Motor neuron (in vitro differentiated cells): Measurements from ENCODE around the gene COL15A1. TPM values are rescaled to one million over a fixed set of nuclear protein-coding genes. Genes with fewer than 3 reads are reported as not detected.

Experiments
- ATAC-seq, 8 experiments: fragments of 200-7000 bp; cut with Tn5 transposase; replicated peaks in 6 of 8; 2 replicates each; pipeline ENCODE4 v1.8.0; 2021; ENCODE audit warnings: mild to moderate bottlenecking in 8 of 8, moderate library complexity in 8 of 8
- H3K27ac ChIP-seq, 2 donors: fragments of 250-450 bp; sonication (Bioruptor Pico); 2 replicates each; pipeline ENCODE4 v1.9.0; 2021; ENCODE audit warnings: antibody characterized with exemption in 2 of 2, mild to moderate bottlenecking in 2 of 2, moderate library complexity in 1 of 2
- H3K4me1 ChIP-seq, 2 donors: fragments of 250-450 bp; sonication (Bioruptor Pico); replicated peaks in 1 of 2; 2 replicates each; pipeline ENCODE4 v1.6.1; 2021; ENCODE audit warnings: antibody characterized with exemption in 2 of 2, mild to moderate bottlenecking in 2 of 2, moderate library complexity in 1 of 2
- H3K4me3 ChIP-seq, 5 donors: fragments of 250-450 bp; sonication (Bioruptor Pico); 2 replicates each; pipeline ENCODE4 v1.9.0; 2021; ENCODE audit warnings: antibody characterized with exemption in 5 of 5, mild to moderate bottlenecking in 5 of 5, moderate library complexity in 4 of 5
- WGBS, 10 experiments: fragments of 450-650 bp; shearing (Covaris generic); methylation state at CpG; one replicate each; pipeline ENCODE4 v1.0.0; 2022; 5-methylcytosine and 5-hydroxymethylcytosine counted together
- in situ Hi-C, 9 experiments: fragments of 400-800 bp; cut with MboI; loops; one replicate each; pipeline ENCODE4 v1.15.0; 2021; ENCODE audit warnings: low sequenced_read_pairs in 9 of 9, low pct_unique_long_range_greater_than_20kb in 2 of 9; ENCODE audit not compliant: unreplicated experiment in 9 of 9
- total RNA-seq, 8 experiments: library from RNA; unstranded; fragments of 300-600 nt; gene quantifications; 2 replicates each; pipeline versions ENCODE4 v1.2.3 to v1.2.4, GENCODE V29; 2022

The COL15A1 gene
- total RNA-seq, 8 experiments from 2014 or later, result 0.05 to 46.3 (median 0.35) TPM; not detected in 1

GRCh38 chr9:98971168-98971914, 27.6 kb downstream of the COL15A1 start:
- ATAC-seq, result peak; percentile 15 to 91 (median 86)
- 0 to 100% (median 39%) methylated on average over 1 to 10 of the region's 20 CpGs; no CpG with 5 or more reads in 3 of the 10 experiments for WGBS, 10 experiments
- H3K4me1 ChIP-seq, result peaks cover 7 to 16% of the 10 kb centered on the region in 2 donors
- no peak overlapping the region for H3K27ac ChIP-seq
- no peak overlapping the region for H3K4me3 ChIP-seq
- in situ Hi-C loops, result no loop called here

- ATAC-seq, result no peak
- no peak overlapping the region for H3K27ac ChIP-seq
- peaks cover 7 to 16% of the 10 kb centered on the region in 2 donors for H3K4me1 ChIP-seq
- H3K4me3 ChIP-seq, result no peak overlapping the region
- 75 to 100% (median 87%) methylated on average over 1 to 5 of the region's 6 CpGs; no CpG with 5 or more reads in 4 of the 10 experiments for WGBS, 10 experiments
- in situ Hi-C loops, result no loop called here
Observed at GRCh38 chr9:98971915-98972223, 28.2 kb downstream of the COL15A1 start.

- no peak overlapping the region for H3K4me3 ChIP-seq
- H3K4me1 ChIP-seq, result peaks cover 7 to 16% of the 10 kb centered on the region in 2 donors
- no peak for ATAC-seq
- no peak overlapping the region for H3K27ac ChIP-seq
- in situ Hi-C loops, result no loop called here
- WGBS, 10 experiments, result 20 to 90% (median 68%) methylated on average over 1 to 2 of the region's 3 CpGs; no CpG with 5 or more reads in 5 of the 10 experiments
Observed at GRCh38 chr9:98972716-98973115, 29.0 kb downstream of the COL15A1 start.

GRCh38 chr9:98973171-98973570, 29.5 kb downstream of the COL15A1 start:
- Histone ChIP-seq H3K4me3 (no peak overlapping the region), H3K27ac (no peak overlapping the region), H3K4me1 (peaks cover 7 to 16% of the 10 kb centered on the region in 2 donors)
- ATAC-seq, result no peak
- in situ Hi-C loops, result no loop called here
- 20 to 90% (median 78%) methylated on average over 1 to 9 of the region's 9 CpGs for WGBS, 10 experiments

GRCh38 chr9:98973576-98973975, 29.9 kb downstream of the COL15A1 start:
- Histone ChIP-seq H3K4me1 (peaks cover 7 to 16% of the 10 kb centered on the region in 2 donors), H3K27ac (no peak overlapping the region), H3K4me3 (no peak overlapping the region)
- ATAC-seq, result no peak
- in situ Hi-C loops, result no loop called here
- WGBS, 10 experiments, result 20 to 90% (median 79%) methylated on average over 1 to 6 of the region's 6 CpGs; no CpG with 5 or more reads in 6 of the 10 experiments

- WGBS, 10 experiments, result 67 to 100% (median 83%) methylated on average over 2 to 5 of the region's 6 CpGs; no CpG with 5 or more reads in 4 of the 10 experiments
- no peak overlapping the region for H3K27ac ChIP-seq
- no peak for ATAC-seq
- in situ Hi-C loops, result no loop called here
- H3K4me1 ChIP-seq, result peaks cover 7 to 16% of the 10 kb centered on the region in 2 donors
- no peak overlapping the region for H3K4me3 ChIP-seq
Observed at GRCh38 chr9:98974106-98974505, 30.4 kb downstream of the COL15A1 start.

- WGBS, 10 experiments, result 60% methylated on average over 6 of the region's 10 CpGs; no CpG with 5 or more reads in 9 of the 10 experiments
- Histone ChIP-seq H3K27ac (no peak overlapping the region), H3K4me1 (peaks cover 7 to 16% of the 10 kb centered on the region in 2 donors), H3K4me3 (peak overlapping the region in 1 of 5 donors; percentile 26)
- ATAC-seq, result peak in 1 of 8 experiments; percentile 16
- in situ Hi-C loops, result no loop called here
Observed at GRCh38 chr9:98974554-98974953, 30.8 kb downstream of the COL15A1 start.

- in situ Hi-C loops, result loop anchor here in 4 of 9 experiments (25.0 kb wide), 3 partner anchors 113 to 162 kb away; no protein-coding TSS in a partner anchor
- 0 to 100% (median 24%) methylated on average over 2 to 19 of the region's 33 CpGs; no CpG with 5 or more reads in 3 of the 10 experiments for WGBS, 10 experiments
- no peak overlapping the region for H3K27ac ChIP-seq
- peak; percentile 64 to 94 (median 79) for ATAC-seq
- H3K4me1 ChIP-seq, result peaks cover 7 to 16% of the 10 kb centered on the region in 2 donors
- peak overlapping the region; percentile 13 to 29 (median 21) for H3K4me3 ChIP-seq
Observed at GRCh38 chr9:98974994-98975712, 31.4 kb downstream of the COL15A1 start.

- in situ Hi-C loops, result loop anchor here in 4 of 9 experiments (25.0 kb wide), 3 partner anchors 114 to 161 kb away; no protein-coding TSS in a partner anchor
- H3K4me3 ChIP-seq, result no peak overlapping the region
- H3K27ac ChIP-seq, result no peak overlapping the region
- 20 to 85% (median 71%) methylated on average over 1 to 3 of the region's 3 CpGs; no CpG with 5 or more reads in 5 of the 10 experiments for WGBS, 10 experiments
- peaks cover 7 to 16% of the 10 kb centered on the region in 2 donors for H3K4me1 ChIP-seq
- ATAC-seq, result no peak
Observed at GRCh38 chr9:98975838-98976237, 32.1 kb downstream of the COL15A1 start.

- no peak for ATAC-seq
- Histone ChIP-seq H3K4me1 (peaks cover 0 to 7% of the 10 kb centered on the region in 2 donors), H3K4me3 (no peak overlapping the region), H3K27ac (no peak overlapping the region)
- in situ Hi-C loops, result loop anchor here in 4 of 9 experiments (25.0 kb wide), 3 partner anchors 115 to 160 kb away; no protein-coding TSS in a partner anchor
- 78 to 100% (median 93%) methylated on average over 1 to 6 of the region's 9 CpGs; no CpG with 5 or more reads in 6 of the 10 experiments for WGBS, 10 experiments
Observed at GRCh38 chr9:98977246-98977714, 33.6 kb downstream of the COL15A1 start.

GRCh38 chr9:98977813-98978212, 34.1 kb downstream of the COL15A1 start:
- Histone ChIP-seq H3K4me1 (peaks cover 0 to 7% of the 10 kb centered on the region in 2 donors), H3K27ac (no peak overlapping the region), H3K4me3 (no peak overlapping the region)
- ATAC-seq, result no peak
- 92% methylated on average over 2 of the region's 3 CpGs; no CpG with 5 or more reads in 9 of the 10 experiments for WGBS, 10 experiments
- in situ Hi-C loops, result loop anchor here in 4 of 9 experiments (25.0 kb wide), 3 partner anchors 116 to 159 kb away; no protein-coding TSS in a partner anchor

GRCh38 chr9:98978231-98978681, 34.5 kb downstream of the COL15A1 start:
- Histone ChIP-seq H3K4me1 (peaks cover 0 to 7% of the 10 kb centered on the region in 2 donors), H3K27ac (no peak overlapping the region), H3K4me3 (no peak overlapping the region)
- 0 to 70% (median 30%) methylated on average over 1 to 5 of the region's 5 CpGs; no CpG with 5 or more reads in 1 of the 10 experiments for WGBS, 10 experiments
- ATAC-seq, result no peak
- in situ Hi-C loops, result loop anchor here in 4 of 9 experiments (25.0 kb wide), 3 partner anchors 116 to 159 kb away; no protein-coding TSS in a partner anchor
